OCI-LY3 (cell line): Measurements from ENCODE around the gene CNRIP1.

Experiments used
- CTCF ChIP-seq: fragments of 200-600, 300-600 bp; sonication (generic); IDR thresholded peaks from 2 replicates; pipeline ENCODE4 v1.5.1; 2014; ENCODE audit warnings: antibody characterized with exemption, low read length, low read depth
- EZH2phosphoT487 ChIP-seq: fragments of 200-600 bp; shearing (Covaris generic); IDR thresholded peaks from 2 replicates; pipeline ENCODE4 v1.6.1; 2018; ENCODE audit warnings: antibody characterized with exemption, mixed run types, low read depth

GRCh38 chr2:68317971-68318913, 1.5 kb downstream of the CNRIP1 start:
- no peak for TF ChIP-seq EZH2phosphoT487
- TF ChIP-seq CTCF: no peak
